GM11168 (cell line): ENCODE results near the gene GRM1.

ENCODE experiments used
- in situ Hi-C: fragments of 300-500 bp; cut with MboI; formaldehyde crosslinking; loops from one replicate; pipeline ENCODE4 v1.12.0; 2022; ENCODE audit warnings: low sequenced_read_pairs; ENCODE audit not compliant: unreplicated experiment

GRM1 gene

DNA sequence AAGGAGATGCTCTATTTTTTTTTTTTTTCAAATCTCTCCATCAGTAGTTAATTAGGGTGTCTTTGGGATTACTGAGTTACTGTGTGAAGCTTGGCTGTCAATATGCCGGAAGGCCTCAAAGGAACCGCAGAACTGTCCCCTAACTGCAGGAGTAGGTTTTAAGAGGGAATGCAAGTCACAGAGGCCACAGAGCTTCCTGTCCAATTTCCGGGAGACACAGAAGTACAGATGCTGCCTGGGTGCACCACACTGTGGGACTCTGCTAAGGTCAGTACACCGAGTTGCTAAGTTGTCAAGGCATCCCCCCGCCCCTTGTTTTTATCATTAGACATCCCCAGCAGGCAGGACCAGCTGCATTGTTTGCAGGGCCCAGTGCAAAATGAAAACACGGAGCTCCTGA is 394.6 kb downstream of the GRM1 start:
- in situ Hi-C loops, result no loop called here

GRCh38 chr6:146426516-146426915 is 397.7 kb downstream of the GRM1 start:
- in situ Hi-C loops, result no loop called here

- in situ Hi-C loops, result no loop called here
These were observed 401.0 kb downstream of the GRM1 start for GRCh38 chr6:146429831-146430230.

DNA sequence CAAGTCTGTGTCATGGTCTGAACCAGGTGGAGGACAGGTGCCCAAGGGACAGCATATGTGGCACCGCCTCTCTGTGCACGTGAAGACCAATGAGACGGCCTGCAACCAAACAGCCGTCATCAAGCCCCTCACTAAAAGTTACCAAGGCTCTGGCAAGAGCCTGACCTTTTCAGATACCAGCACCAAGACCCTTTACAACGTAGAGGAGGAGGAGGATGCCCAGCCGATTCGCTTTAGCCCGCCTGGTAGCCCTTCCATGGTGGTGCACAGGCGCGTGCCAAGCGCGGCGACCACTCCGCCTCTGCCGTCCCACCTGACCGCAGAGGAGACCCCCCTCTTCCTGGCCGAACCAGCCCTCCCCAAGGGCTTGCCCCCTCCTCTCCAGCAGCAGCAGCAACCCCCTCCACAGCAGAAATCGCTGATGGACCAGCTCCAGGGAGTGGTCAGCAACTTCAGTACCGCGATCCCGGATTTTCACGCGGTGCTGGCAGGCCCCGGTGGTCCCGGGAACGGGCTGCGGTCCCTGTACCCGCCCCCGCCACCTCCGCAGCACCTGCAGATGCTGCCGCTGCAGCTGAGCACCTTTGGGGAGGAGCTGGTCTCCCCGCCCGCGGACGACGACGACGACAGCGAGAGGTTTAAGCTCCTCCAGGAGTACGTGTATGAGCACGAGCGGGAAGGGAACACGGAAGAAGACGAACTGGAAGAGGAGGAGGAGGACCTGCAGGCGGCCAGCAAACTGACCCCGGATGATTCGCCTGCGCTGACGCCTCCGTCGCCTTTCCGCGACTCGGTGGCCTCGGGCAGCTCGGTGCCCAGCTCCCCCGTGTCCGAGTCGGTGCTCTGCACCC is 405.2 kb downstream of the GRM1 start:
- in situ Hi-C loops, result no loop called here

DNA sequence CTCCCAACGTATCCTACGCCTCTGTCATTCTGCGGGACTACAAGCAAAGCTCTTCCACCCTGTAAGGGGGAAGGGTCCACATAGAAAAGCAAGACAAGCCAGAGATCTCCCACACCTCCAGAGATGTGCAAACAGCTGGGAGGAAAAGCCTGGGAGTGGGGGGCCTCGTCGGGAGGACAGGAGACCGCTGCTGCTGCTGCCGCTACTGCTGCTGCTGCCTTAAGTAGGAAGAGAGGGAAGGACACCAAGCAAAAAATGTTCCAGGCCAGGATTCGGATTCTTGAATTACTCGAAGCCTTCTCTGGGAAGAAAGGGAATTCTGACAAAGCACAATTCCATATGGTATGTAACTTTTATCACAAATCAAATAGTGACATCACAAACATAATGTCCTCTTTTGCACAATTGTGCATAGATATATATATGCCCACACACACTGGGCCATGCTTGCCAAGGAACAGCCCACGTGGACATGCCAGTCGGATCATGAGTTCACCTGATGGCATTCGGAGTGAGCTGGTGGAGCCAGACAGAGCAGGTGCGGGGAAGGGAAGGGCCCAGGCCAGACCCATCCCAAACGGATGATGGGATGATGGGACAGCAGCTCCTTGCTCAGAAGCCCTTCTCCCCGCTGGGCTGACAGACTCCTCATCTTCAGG is 406.0 kb downstream of the GRM1 start:
- in situ Hi-C loops, result no loop called here

DNA sequence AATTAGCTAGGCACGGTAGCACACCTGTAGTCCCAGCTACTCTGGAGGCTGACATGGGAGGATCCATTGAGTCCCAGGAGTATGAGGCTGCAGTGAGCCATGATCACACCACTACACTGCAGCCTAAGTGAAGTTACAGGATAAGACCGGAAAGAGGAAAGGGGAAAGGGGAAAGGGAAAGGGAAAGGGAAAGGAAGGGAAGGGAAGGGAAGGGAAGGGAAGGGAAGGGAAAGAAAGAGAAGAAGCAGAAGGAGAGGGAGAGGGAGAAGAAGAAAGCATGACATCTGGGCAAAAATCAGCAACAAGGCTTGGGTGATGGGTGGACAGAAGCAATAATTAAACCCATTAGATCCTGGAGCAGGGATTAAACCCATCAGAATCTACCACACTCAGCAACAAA is 413.0 kb downstream of the GRM1 start:
- in situ Hi-C loops, result no loop called here

DNA sequence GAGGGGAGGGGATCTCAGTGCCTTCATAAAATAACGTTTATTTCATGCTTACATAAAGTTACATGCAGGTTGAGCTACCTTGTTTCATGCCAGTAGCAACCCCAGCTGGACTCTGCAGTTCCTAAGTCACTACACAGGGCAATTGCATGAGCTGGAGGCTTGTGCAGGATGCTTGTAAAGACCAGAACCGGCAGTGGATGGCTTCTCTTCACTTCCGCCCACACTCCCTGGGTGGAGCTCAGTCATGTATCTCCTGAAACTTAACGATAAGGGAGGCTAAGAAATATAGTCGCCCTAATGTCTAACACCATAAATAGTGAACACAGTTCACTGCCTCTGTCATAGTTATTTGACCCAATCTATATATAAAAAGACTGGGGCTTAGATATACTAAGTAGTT is 415.3 kb downstream of the GRM1 start:
- in situ Hi-C loops, result no loop called here

DNA sequence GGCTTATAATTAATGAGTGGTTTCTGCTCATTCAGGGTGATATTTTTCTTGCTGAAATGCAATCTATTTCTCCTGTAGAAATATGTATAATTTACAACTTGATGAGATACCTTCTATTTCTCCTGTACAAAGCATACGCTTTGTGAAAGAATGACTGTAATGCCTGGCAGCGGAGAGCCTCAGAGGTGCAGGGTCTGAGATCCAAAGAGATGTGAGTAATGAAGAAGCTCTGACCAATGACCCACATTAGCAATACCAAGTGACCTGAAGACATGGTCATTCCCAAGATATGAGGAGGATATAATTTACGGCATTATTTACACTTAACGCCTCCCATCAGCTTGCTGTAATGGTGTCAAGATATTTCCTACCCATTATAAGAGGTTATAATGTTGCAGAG is 416.4 kb downstream of the GRM1 start:
- in situ Hi-C loops, result no loop called here

DNA sequence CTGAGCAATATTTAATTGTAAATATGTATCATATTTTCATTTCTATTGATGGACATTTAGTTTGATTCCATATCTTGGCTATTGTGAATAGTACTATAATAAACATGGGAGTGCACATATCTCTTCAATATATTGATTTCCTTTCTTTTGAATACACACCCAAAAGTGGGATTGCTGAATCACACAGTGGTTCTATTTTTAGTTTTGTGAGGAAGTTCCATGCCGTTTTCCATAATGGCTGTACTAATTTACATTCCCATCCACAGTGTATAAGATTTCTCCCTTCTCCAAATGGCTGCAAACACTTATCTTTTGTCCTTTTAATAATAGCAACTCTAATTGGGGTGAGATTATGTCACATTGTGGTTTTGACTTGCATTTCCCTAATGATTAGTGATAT is 428.0 kb downstream of the GRM1 start:
- in situ Hi-C loops, result no loop called here

- in situ Hi-C loops, result no loop called here
These were observed 432.1 kb downstream of the GRM1 start for GRCh38 chr6:146460941-146461340.

- in situ Hi-C loops, result no loop called here
These were observed 441.4 kb downstream of the GRM1 start for GRCh38 chr6:146470091-146470770.

DNA sequence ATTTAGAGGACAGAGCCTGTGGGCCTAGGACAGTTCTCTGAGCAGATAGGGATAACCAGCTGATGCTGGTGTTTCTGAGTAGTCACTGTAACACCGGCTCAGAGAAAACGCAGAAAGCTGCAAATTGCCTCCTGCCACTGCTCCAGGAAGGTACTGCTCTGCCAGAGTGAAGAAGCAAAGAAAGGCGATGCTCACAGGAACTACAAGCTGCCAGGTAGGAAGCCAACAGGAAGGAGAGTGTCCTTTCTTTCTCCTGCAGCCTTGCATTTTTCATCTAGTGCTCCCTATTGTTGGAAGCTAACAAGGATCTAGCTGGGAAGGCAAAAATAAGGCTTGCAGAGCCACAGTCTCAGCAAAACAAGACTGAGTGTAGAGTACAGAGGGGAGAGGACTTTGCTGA is 444.1 kb downstream of the GRM1 start:
- in situ Hi-C loops, result no loop called here

GRCh38 chr6:146481527-146481926 is 452.7 kb downstream of the GRM1 start:
- in situ Hi-C loops, result no loop called here

DNA sequence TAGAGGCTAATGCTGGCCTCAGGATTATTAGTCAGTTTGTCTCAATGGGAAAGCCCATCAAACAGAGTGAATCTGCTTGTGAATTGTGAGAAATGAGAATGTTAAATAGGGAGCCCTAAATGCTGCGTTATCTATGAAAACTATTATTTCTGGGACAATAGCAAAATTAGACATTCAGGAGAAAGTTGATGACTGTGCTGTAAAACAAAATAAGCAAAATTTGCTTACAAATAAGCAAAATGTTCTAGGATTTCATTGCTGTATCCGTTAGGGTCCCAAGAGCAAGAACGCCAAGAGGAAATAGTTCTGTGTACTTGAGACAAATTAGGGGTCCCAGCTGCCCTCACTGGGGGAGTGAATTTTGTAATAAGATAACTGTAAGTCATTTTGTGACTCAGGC is 455.5 kb downstream of the GRM1 start:
- in situ Hi-C loops, result no loop called here
